Right lobe of liver (tissue), 4 donors: Measurements from ENCODE around the gene IGSF10.

Source experiments
- POLR2A ChIP-seq: fragments of 450-650 bp; IDR thresholded peaks from one replicate; pipeline ENCODE4 v1.6.1; 2017; ENCODE audit warnings: antibody characterized with exemption, mild to moderate bottlenecking
- TF ChIP-seq, protein P1 (sequence below), 4 donors: fragments of 200-600 bp in 3 of 4; fragments of 450-650 bp in 1 of 4; IDR thresholded peaks; one replicate each; pipeline versions ENCODE4 v1.5.1 to v1.8.0; 2016 to 2022; ENCODE audit warnings: antibody characterized with exemption in 4 of 4, mild to moderate bottlenecking in 2 of 4
- donor health status: DM: no; HTN: no; CAD: no.
- donor health status: DM: no; HTN: no; CAD: no.
- donor health status: DM: no; HTN: yes; CAD: no.

- TF ChIP-seq, protein P1, sequence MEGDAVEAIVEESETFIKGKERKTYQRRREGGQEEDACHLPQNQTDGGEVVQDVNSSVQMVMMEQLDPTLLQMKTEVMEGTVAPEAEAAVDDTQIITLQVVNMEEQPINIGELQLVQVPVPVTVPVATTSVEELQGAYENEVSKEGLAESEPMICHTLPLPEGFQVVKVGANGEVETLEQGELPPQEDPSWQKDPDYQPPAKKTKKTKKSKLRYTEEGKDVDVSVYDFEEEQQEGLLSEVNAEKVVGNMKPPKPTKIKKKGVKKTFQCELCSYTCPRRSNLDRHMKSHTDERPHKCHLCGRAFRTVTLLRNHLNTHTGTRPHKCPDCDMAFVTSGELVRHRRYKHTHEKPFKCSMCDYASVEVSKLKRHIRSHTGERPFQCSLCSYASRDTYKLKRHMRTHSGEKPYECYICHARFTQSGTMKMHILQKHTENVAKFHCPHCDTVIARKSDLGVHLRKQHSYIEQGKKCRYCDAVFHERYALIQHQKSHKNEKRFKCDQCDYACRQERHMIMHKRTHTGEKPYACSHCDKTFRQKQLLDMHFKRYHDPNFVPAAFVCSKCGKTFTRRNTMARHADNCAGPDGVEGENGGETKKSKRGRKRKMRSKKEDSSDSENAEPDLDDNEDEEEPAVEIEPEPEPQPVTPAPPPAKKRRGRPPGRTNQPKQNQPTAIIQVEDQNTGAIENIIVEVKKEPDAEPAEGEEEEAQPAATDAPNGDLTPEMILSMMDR (IDR thresholded peaks at IDR 0.05), result no peak
- no peak for TF ChIP-seq POLR2A
These were observed 15.4 kb downstream of the IGSF10 start for GRCh38 chr3:151445273-151446001.
